SK-N-MC (cell line): ENCODE results near the gene PPP1R13L.

ENCODE experiments used
- EZH2 ChIP-seq: fragments of 200-600 bp; sonication (generic); IDR thresholded peaks from one replicate; pipeline ENCODE4 v1.6.1; 2017; ENCODE audit warnings: antibody characterized with exemption
- POLR2AphosphoS5 ChIP-seq: IDR thresholded peaks from 2 replicates; pipeline ENCODE4 v1.6.1; 2012; ENCODE audit warnings: mild to moderate bottlenecking, low read depth, low read length, borderline replicate concordance

GRCh38 chr19:45442778-45443461, 38.1 kb upstream of the PPP1R13L start:
- TF ChIP-seq POLR2AphosphoS5 = no peak
- TF ChIP-seq EZH2 = no peak
